Endodermal cell (in vitro differentiated cells): Measurements from ENCODE around the gene RHOA. TPM values are rescaled to one million over a fixed set of nuclear protein-coding genes. Genes with fewer than 3 reads are reported as not detected.

Source experiments
- DNase-seq: peaks from one replicate; pipeline ENCODE4 v3.0.0-alpha.2; 2017
- H3K27ac ChIP-seq: 2 replicates; pipeline ENCODE4 v1.5.1; 2013; ENCODE audit warnings: mild to moderate bottlenecking, low read depth, low read length, moderate library complexity
- H3K27me3 ChIP-seq: 2 replicates; pipeline ENCODE4 v1.6.1; 2013; ENCODE audit warnings: mild to moderate bottlenecking, low read length, moderate library complexity; ENCODE audit not compliant: insufficient read depth, control insufficient read depth, poor library complexity, severe bottlenecking
- H3K36me3 ChIP-seq: 2 replicates; pipeline ENCODE4 v1.7.0; 2013; ENCODE audit warnings: mild to moderate bottlenecking, low read length, moderate library complexity; ENCODE audit not compliant: control insufficient read depth, insufficient read depth
- H3K4me1 ChIP-seq: one replicate; pipeline ENCODE4 v1.7.0; 2013; ENCODE audit warnings: low read length; ENCODE audit not compliant: control insufficient read depth, insufficient read depth
- H3K4me3 ChIP-seq: 2 replicates; pipeline ENCODE4 v1.5.1; 2013; ENCODE audit warnings: mild to moderate bottlenecking, low read length, moderate library complexity
- H3K9ac ChIP-seq: 2 replicates; pipeline ENCODE4 v1.6.1; 2013; ENCODE audit warnings: mild to moderate bottlenecking, low read length, moderate library complexity; ENCODE audit not compliant: poor library complexity, severe bottlenecking; ENCODE audit errors: extremely low read depth
- H3K9me3 ChIP-seq: 2 replicates; pipeline ENCODE4 v1.6.1; 2013; ENCODE audit warnings: mild to moderate bottlenecking, low read length, moderate library complexity; ENCODE audit not compliant: control insufficient read depth
- H3K27ac Mint-ChIP-seq: 2 replicates; pipeline ENCODE4 v1.8.0; 2020; ENCODE audit warnings: mixed read lengths
- H3K27me3 Mint-ChIP-seq: 2 replicates; pipeline ENCODE4 v1.8.0; 2021; ENCODE audit warnings: mild to moderate bottlenecking, mixed read lengths; ENCODE audit not compliant: insufficient read depth
- H3K36me3 Mint-ChIP-seq: 2 replicates; pipeline ENCODE4 v1.8.0; 2020; ENCODE audit warnings: low read depth, mixed read lengths
- H3K4me1 Mint-ChIP-seq: 2 replicates; pipeline ENCODE4 v1.8.0; 2020; ENCODE audit warnings: mixed read lengths
- H3K4me3 Mint-ChIP-seq: 2 replicates; pipeline ENCODE4 v1.8.0; 2020; ENCODE audit warnings: mild to moderate bottlenecking, moderate library complexity, mixed read lengths
- H3K9me3 Mint-ChIP-seq: 2 replicates; pipeline ENCODE4 v1.8.0; 2020; ENCODE audit warnings: mild to moderate bottlenecking, mixed read lengths
- WGBS, 2 experiments: methylation state at CpG; one replicate each; pipeline versions ENCODE4 v1.1.5 to v1.1.7; 2013; ENCODE audit warnings: missing lambda C conversion rate in 2 of 2, mixed read lengths in 1 of 2; ENCODE audit not compliant: insufficient coverage in 1 of 2, insufficient read length in 1 of 2; 5-methylcytosine and 5-hydroxymethylcytosine counted together
- total RNA-seq, 2 donors: library from RNA; stranded (reverse); fragmentation: NEBNext Ultra II Directional in 1 of 2; extraction: Animal tissue kit (Norgen Biotek cat#: 25700) in 1 of 2; gene quantifications; 2 replicates in 1 of 2; 3 replicates in 1 of 2; pipeline ENCODE4 v1.2.1, GENCODE V29; 2021
- TF ChIP-seq, protein P1 (sequence below): fragments of 200-600 bp; sonication (generic); conservative IDR thresholded peaks from 2 replicates; pipeline ENCODE4 v1.5.0; 2021; ENCODE audit warnings: antibody characterized with exemption, mild to moderate bottlenecking

RHOA gene
- total RNA-seq, 2 donors from 2014 or later: 359 to 371 TPM

DNA sequence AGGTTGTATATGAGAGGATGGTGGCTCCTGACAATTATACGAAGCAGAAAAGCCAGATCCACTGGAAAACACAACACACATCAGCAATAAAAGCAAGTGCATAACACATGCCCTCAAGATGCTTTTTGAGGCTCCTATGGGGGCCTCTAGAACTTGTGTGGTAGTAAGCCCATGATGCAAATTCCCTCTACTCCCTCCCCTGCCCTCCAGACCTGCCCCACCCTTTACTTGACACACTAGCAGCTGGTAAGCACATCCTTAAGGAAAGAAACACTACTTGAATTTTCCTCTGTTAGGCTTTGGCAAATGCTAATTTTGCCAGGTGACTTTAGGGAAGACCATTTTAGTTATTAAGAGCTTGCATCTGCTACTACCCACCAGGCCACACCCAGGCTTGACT lies 101.1 kb downstream of the RHOA start:
- peaks cover 50% of the 10 kb centered on the region for H3K36me3 Mint-ChIP-seq
- WGBS, 2 experiments: 100% methylated on average over 1 of the region's 1 CpG; no CpG with 5 or more reads in 1 of the 2 experiments
- no peak overlapping the region for H3K4me3 Mint-ChIP-seq
- H3K36me3 ChIP-seq: peaks cover 63% of the 10 kb centered on the region
- DNase-seq: no peak
- H3K4me1 Mint-ChIP-seq: no peaks in the 10 kb centered on the region
- H3K9me3 ChIP-seq: no peaks in the 10 kb centered on the region
- no peak overlapping the region for H3K4me3 ChIP-seq
- H3K27ac Mint-ChIP-seq: no peak overlapping the region
- no peaks in the 10 kb centered on the region for H3K9me3 Mint-ChIP-seq
- H3K9ac ChIP-seq: no peak overlapping the region
- H3K27ac ChIP-seq: no peak overlapping the region
- TF ChIP-seq, protein P1, sequence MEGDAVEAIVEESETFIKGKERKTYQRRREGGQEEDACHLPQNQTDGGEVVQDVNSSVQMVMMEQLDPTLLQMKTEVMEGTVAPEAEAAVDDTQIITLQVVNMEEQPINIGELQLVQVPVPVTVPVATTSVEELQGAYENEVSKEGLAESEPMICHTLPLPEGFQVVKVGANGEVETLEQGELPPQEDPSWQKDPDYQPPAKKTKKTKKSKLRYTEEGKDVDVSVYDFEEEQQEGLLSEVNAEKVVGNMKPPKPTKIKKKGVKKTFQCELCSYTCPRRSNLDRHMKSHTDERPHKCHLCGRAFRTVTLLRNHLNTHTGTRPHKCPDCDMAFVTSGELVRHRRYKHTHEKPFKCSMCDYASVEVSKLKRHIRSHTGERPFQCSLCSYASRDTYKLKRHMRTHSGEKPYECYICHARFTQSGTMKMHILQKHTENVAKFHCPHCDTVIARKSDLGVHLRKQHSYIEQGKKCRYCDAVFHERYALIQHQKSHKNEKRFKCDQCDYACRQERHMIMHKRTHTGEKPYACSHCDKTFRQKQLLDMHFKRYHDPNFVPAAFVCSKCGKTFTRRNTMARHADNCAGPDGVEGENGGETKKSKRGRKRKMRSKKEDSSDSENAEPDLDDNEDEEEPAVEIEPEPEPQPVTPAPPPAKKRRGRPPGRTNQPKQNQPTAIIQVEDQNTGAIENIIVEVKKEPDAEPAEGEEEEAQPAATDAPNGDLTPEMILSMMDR: no peak
- H3K27me3 Mint-ChIP-seq: no peaks in the 10 kb centered on the region
- H3K27me3 ChIP-seq: no peaks in the 10 kb centered on the region
- no peaks in the 10 kb centered on the region for H3K4me1 ChIP-seq

Other genes starting within 250 kb of the RHOA start
- 10 to 100 TPM; 23.4 to 25.7 TPM for gene CCDC71, start 245.6 kb downstream of the RHOA start, total RNA-seq
- 10 to 100 TPM; 33.5 to 36.1 TPM for gene KLHDC8B, start 240.4 kb downstream of the RHOA start, total RNA-seq
- 1 to 10 TPM; 3.6 to 4.8 TPM for gene C3orf62, start 134.7 kb downstream of the RHOA start, total RNA-seq
- 10 to 100 TPM; 48.3 to 48.9 TPM for gene USP4, start 71.9 kb downstream of the RHOA start, total RNA-seq
- 100 to 1,000 TPM; 178 to 195 TPM for gene GPX1, start 53.6 kb downstream of the RHOA start, total RNA-seq
- gene TCTA, start 447 bp upstream of the RHOA start, total RNA-seq: 10 to 100 TPM in 1 of 2 donors, 1 to 10 TPM in 1; 6.3 to 11.2 TPM
- 10 to 100 TPM; 44.4 to 51.7 TPM for gene AMT, start 10.5 kb upstream of the RHOA start, total RNA-seq
- gene NICN1, start 17.3 kb upstream of the RHOA start, total RNA-seq: 10 to 100 TPM; 10.4 to 19.6 TPM
- gene DAG1, start 58.3 kb upstream of the RHOA start, total RNA-seq: 100 to 1,000 TPM; 145 to 176 TPM
- gene BSN, start 142.5 kb upstream of the RHOA start, total RNA-seq: 1 to 10 TPM; 2.4 to 2.5 TPM